ENCODE results near the gene TCF12. TPM values are rescaled to one million over a fixed set of nuclear protein-coding genes. Genes with fewer than 3 reads are reported as not detected.

Gene TCF12
- polyA plus RNA-seq, 1 experiment = 447 TPM

DNA sequence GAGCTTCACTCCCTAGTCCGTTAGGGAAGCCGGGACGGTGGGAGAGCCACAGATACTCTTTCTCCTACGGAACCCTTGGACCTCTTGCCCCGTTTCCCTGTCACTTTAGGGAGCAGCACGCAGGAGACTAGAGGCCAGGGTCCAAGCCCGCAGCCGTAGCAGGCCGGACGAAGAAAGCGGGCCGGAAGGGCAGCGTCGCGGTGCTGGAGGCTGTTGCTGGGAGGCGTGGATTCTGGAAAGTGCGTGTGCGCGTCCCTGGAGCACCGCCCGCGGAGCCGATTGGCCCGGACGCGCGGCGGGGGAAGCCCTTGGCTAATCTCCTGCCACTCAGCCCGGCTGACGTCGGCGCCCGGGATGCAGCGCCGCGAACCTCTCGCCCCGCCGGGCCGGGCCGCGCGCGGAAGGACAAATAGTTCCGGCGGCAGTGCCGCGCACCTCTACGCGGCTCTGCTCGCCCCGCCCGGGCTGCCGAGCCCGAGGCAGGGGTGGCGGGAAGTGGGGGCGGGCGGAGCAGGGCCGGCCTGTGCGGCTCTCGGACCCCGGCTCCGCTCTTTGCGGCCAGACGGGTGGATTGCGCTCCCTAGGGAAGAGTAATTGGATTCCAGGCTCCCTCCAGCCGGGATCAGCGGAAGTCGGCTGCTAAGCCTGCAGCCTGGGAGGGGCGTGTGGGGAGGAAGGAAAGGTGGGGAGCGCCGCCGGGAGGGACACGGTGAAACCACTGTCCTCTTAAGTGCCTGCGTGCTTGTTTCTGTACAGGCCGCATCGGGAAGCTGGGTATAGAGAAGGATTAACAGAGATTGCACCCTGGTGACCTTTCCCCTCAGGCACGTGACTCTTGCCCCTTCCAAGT is 31.3 kb upstream of the TCF12 start:
- TF ChIP-seq, protein P1, sequence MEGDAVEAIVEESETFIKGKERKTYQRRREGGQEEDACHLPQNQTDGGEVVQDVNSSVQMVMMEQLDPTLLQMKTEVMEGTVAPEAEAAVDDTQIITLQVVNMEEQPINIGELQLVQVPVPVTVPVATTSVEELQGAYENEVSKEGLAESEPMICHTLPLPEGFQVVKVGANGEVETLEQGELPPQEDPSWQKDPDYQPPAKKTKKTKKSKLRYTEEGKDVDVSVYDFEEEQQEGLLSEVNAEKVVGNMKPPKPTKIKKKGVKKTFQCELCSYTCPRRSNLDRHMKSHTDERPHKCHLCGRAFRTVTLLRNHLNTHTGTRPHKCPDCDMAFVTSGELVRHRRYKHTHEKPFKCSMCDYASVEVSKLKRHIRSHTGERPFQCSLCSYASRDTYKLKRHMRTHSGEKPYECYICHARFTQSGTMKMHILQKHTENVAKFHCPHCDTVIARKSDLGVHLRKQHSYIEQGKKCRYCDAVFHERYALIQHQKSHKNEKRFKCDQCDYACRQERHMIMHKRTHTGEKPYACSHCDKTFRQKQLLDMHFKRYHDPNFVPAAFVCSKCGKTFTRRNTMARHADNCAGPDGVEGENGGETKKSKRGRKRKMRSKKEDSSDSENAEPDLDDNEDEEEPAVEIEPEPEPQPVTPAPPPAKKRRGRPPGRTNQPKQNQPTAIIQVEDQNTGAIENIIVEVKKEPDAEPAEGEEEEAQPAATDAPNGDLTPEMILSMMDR (IDR thresholded peaks at IDR 0.05; ENCODE audit: low read depth, low read length) = peak; percentile 18; the same call in 1 of the 2 replicates
- Histone ChIP-seq H3K27me3 (ENCODE audit: control insufficient read depth, insufficient read depth, low read length) (no peaks in the 10 kb centered on the region), H3K9me3 (ENCODE audit: control insufficient read depth, insufficient read depth, low read length) (no peaks in the 10 kb centered on the region), H3K4me3 (ENCODE audit: low read depth, low read length) (peak overlapping the region; percentile 70), H3K27ac (ENCODE audit: low read depth, low read length) (peak overlapping the region; percentile 95)
- ChIA-PET POLR2A (interaction anchor here (0.7 to 2.3 kb wide), 2 partner anchors 31 to 173 kb away, joined by 3 to 27 read pairs; partner anchors contain the start of gene TCF12), CTCF (interaction anchor here (0.8 to 1.4 kb wide), 2 partner anchors 390 to 396 kb away, joined by 3 read pairs; no protein-coding TSS in a partner anchor)
- DNase-seq (ENCODE audit: low read depth, low spot score) = peak; percentile 89

DNA sequence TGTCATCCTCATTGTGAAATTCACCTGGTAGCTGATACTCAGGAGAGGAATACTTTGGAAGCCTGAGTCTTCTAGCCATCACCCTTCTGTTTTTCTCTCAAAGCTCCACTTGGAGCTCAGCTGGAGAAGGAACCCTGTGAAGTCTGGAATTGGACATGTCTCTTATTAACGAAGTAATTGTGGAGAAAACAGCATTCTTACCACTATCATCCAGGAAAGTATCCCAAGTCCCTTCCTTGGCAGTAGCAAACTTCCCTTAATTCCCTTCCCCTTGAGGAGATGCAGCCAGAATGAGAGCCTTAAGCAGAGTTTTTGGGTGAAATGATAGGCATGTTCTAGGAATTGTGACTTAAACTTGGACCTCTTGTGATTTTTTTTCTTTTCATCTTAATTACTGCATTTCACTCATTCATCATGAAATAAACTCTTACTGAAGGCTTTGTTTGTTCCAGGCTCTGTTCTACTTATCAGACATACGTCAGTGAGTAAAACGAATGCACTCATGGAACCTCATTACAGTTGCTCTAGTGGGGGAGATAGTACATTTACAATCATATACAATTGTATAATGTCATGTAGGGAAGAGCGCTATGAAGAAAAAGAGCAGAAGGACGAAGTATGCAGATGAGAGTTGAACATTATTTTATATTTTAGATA is 30.5 kb upstream of the TCF12 start:
- TF ChIP-seq, protein P1 (IDR thresholded peaks at IDR 0.05; ENCODE audit: low read depth, low read length) = no peak
- ChIA-PET CTCF (interaction anchor here (0.8 kb wide), 1 partner anchor 391 kb away, joined by 3 read pairs; no protein-coding TSS in a partner anchor), POLR2A (interaction anchor here (0.7 to 2.3 kb wide), 2 partner anchors 30 to 173 kb away, joined by 3 to 27 read pairs; partner anchors contain the start of gene TCF12)
- Histone ChIP-seq H3K4me3 (ENCODE audit: low read depth, low read length) (peak overlapping the region; percentile 70), H3K27me3 (ENCODE audit: control insufficient read depth, insufficient read depth, low read length) (no peaks in the 10 kb centered on the region), H3K27ac (ENCODE audit: low read depth, low read length) (peak overlapping the region; percentile 92), H3K9me3 (ENCODE audit: control insufficient read depth, insufficient read depth, low read length) (no peaks in the 10 kb centered on the region)
- DNase-seq (ENCODE audit: low read depth, low spot score) = no peak

GRCh38 chr15:56890038-56890437 is 28.4 kb upstream of the TCF12 start:
- POLR2A ChIA-PET = no interaction called here
- no peak overlapping the region for H3K27ac ChIP-seq (ENCODE audit: low read depth, low read length)
- H3K4me3 ChIP-seq (ENCODE audit: low read depth, low read length) = no peak overlapping the region
- no peaks in the 10 kb centered on the region for H3K9me3 ChIP-seq (ENCODE audit: control insufficient read depth, insufficient read depth, low read length)
- no peak for DNase-seq (ENCODE audit: low read depth, low spot score)
- H3K27me3 ChIP-seq (ENCODE audit: control insufficient read depth, insufficient read depth, low read length) = no peaks in the 10 kb centered on the region
- TF ChIP-seq, protein P1 (IDR thresholded peaks at IDR 0.05; ENCODE audit: low read depth, low read length) = no peak
- CTCF ChIA-PET = no interaction called here

- Histone ChIP-seq H3K27ac (ENCODE audit: low read depth, low read length) (no peak overlapping the region), H3K9me3 (ENCODE audit: control insufficient read depth, insufficient read depth, low read length) (no peaks in the 10 kb centered on the region)
- CTCF ChIA-PET = interaction anchor here (1.1 kb wide), 1 partner anchor 395 kb away, joined by 3 read pairs; no protein-coding TSS in a partner anchor
Measured at GRCh38 chr15:56891852-56892440, 26.5 kb upstream of the TCF12 start.

More at GRCh38 chr15:56891852-56892440, 26.5 kb upstream of the TCF12 start:
- TF ChIP-seq, protein P1 (IDR thresholded peaks at IDR 0.05; ENCODE audit: low read depth, low read length) = no peak
- no peak overlapping the region for H3K4me3 ChIP-seq (ENCODE audit: low read depth, low read length)
- no peak for DNase-seq (ENCODE audit: low read depth, low spot score)
- H3K27me3 ChIP-seq (ENCODE audit: control insufficient read depth, insufficient read depth, low read length) = no peaks in the 10 kb centered on the region
- POLR2A ChIA-PET = no interaction called here

Data from AG04450 (cell line).